Tibial artery (tissue), 4 donors: ENCODE data around the gene NEDD4L.

Source experiments
- DNase-seq, 2 donors: peaks; one replicate each; pipeline ENCODE4 v3.0.0-alpha.2; 2019
- H3K27ac ChIP-seq, 2 donors: fragments of 200-600 bp; sonication (generic) in 1 of 2; 1 replicate in 1 of 2; 2 replicates in 1 of 2; pipeline ENCODE4 v1.5.1; 2018 to 2019; ENCODE audit warnings: mild to moderate bottlenecking in 1 of 2
- H3K27me3 ChIP-seq, 2 donors: fragments of 200-600 bp; sonication (generic) in 1 of 2; one replicate each; pipeline versions ENCODE4 v1.5.1 to v1.6.0; 2016 to 2019
- H3K36me3 ChIP-seq, 3 donors: fragments of 200-600 bp; sonication (generic) in 2 of 3; one replicate each; pipeline ENCODE4 v1.5.1; 2016 to 2019; ENCODE audit warnings: mild to moderate bottlenecking in 2 of 3
- H3K4me1 ChIP-seq, 4 donors: fragments of 200-600 bp; sonication (generic) in 2 of 4; 1 replicate in 3 of 4; 2 replicates in 1 of 4; pipeline ENCODE4 v1.5.1; 2016 to 2019
- H3K4me3 ChIP-seq, 2 donors: fragments of 200-600 bp; sonication (generic) in 1 of 2; 1 replicate in 1 of 2; 2 replicates in 1 of 2; pipeline ENCODE4 v1.5.1; 2018 to 2019; ENCODE audit warnings: mild to moderate bottlenecking in 2 of 2
- H3K9me3 ChIP-seq, 3 donors: fragments of 200-600 bp; sonication (generic) in 1 of 3; one replicate each; pipeline ENCODE4 v1.5.1; 2016 to 2019
- intact Hi-C: fragments of 100-400 bp; cut with DNase I; formaldehyde crosslinking; loops from one replicate; pipeline ENCODE4 v1.15.0; 2023; ENCODE audit warnings: low total_unique reads
- TF ChIP-seq, protein P1 (sequence below), 2 experiments: fragments of 200-600 bp in 1 of 2; fragments of 450-650 bp in 1 of 2; IDR thresholded peaks; one replicate each; pipeline ENCODE4 v1.5.1; 2017 to 2019; ENCODE audit warnings: antibody characterized with exemption in 2 of 2, mild to moderate bottlenecking in 1 of 2, moderate library complexity in 1 of 2

NEDD4L gene

DNA sequence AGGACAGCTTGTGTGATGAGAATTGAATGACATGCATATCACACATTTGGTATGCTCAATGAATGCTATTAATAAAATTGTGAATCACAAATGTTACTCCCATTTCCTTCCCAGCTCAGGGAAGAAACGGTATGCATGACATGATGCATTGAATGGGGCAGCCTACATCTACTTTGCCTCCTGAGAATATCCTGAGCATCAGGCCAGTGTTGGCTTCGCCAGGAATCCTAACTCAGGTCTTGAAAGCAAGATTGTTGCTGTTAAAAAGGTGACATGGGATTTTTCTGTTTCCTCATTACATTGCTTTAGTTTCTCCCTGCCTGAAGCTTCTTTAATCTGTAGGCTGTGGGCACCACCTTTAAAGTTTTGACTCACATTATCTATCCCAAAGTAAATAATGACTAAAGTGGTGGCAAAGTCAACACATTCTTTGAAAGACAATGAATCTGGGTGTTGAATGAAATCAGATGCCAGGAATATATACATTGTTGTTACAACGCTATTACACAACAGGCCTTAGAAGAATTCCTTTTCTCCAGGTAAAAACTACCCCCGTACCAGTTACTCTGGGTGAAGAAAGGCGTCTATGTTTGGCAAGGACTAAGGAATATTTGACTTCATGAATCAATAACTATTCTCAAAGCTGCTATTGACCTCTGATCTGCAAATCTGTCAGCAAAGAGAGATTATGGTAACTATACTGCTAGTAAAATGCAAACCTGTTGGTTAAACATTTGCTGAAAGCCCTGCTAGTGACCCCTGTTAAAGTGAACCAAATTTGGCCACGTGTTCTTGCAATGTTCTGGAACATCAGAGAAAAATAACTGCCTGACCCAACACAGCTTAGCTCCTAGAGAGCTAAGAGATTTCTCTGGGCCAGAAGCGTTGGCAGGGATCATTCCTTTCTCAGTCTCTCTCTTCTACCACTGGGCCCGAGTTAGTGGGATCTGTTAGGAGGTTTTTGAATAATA, 30.5 kb upstream of the NEDD4L start:
- H3K4me3 ChIP-seq, result no peak overlapping the region
- TF ChIP-seq, protein P1, sequence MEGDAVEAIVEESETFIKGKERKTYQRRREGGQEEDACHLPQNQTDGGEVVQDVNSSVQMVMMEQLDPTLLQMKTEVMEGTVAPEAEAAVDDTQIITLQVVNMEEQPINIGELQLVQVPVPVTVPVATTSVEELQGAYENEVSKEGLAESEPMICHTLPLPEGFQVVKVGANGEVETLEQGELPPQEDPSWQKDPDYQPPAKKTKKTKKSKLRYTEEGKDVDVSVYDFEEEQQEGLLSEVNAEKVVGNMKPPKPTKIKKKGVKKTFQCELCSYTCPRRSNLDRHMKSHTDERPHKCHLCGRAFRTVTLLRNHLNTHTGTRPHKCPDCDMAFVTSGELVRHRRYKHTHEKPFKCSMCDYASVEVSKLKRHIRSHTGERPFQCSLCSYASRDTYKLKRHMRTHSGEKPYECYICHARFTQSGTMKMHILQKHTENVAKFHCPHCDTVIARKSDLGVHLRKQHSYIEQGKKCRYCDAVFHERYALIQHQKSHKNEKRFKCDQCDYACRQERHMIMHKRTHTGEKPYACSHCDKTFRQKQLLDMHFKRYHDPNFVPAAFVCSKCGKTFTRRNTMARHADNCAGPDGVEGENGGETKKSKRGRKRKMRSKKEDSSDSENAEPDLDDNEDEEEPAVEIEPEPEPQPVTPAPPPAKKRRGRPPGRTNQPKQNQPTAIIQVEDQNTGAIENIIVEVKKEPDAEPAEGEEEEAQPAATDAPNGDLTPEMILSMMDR (IDR thresholded peaks at IDR 0.05), result no peak
- intact Hi-C loops, result no loop called here
- H3K27ac ChIP-seq, result no peak overlapping the region
- no peaks in the 10 kb centered on the region for H3K9me3 ChIP-seq
- no peaks in the 10 kb centered on the region for H3K4me1 ChIP-seq
- DNase-seq, result no peak
- no peaks in the 10 kb centered on the region for H3K27me3 ChIP-seq
- H3K36me3 ChIP-seq, result no peaks in the 10 kb centered on the region

DNA sequence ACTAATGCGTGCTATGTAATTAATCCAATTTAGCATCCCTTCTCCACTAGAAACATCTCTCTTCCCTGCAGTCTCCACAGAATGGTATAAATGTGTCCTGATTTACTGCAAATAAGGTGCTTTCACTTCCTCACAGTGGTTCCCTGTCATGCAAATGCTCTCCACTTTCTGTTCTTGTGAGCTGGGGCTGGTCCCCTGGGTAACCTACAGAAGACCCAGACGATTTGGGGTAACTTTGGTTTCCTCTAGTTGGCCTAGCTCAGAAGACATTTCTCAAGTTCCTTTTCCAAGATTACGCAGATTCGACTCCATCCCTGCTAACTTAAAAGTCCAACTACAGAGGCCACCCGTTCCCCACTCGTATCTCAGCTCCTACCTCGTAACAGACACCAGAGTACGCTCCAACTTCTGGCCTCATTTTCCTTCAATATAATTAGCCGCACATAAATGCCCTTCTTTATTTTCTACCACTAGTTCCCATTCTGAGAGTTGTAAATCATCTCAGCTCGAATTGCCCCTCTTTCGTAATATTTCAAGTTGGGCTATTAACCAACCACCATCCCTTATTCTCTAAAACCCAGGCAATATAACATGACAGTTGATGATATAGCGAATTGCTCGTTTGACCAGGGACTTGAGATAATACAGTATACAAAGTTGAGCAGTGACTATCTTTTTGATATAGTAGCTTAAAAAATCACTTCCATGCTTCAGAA, 28.8 kb upstream of the NEDD4L start:
- no peak overlapping the region for H3K4me3 ChIP-seq
- intact Hi-C loops, result no loop called here
- no peak for DNase-seq
- TF ChIP-seq, protein P1 (IDR thresholded peaks at IDR 0.05), result no peak
- H3K27me3 ChIP-seq, result no peaks in the 10 kb centered on the region
- H3K27ac ChIP-seq, result no peak overlapping the region
- H3K36me3 ChIP-seq, result no peaks in the 10 kb centered on the region
- H3K9me3 ChIP-seq, result no peaks in the 10 kb centered on the region
- no peaks in the 10 kb centered on the region for H3K4me1 ChIP-seq

DNA sequence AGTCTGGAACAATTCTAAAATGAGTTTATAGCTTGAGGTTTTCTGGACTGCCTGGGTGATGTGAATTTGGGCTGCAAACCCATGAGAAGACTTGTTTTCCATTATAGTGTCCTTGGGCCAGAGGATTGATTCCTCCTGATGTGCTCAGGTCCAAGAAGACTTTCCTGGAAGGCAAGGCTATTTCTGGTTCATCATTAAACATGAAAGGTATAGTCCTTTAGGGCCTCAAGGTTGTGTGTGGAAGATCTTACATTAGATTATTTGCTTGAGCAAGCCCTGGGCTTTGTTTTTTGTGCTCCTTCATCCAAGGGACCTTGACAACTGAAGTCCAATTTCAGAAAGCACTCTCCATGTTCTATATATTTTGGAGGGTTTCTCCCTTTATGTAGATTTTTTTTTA, 26.8 kb upstream of the NEDD4L start:
- Histone ChIP-seq H3K9me3 (no peaks in the 10 kb centered on the region), H3K4me1 (no peaks in the 10 kb centered on the region), H3K4me3 (no peak overlapping the region), H3K27me3 (no peaks in the 10 kb centered on the region), H3K36me3 (no peaks in the 10 kb centered on the region), H3K27ac (no peak overlapping the region)
- no peak for DNase-seq
- intact Hi-C loops, result no loop called here
- TF ChIP-seq, protein P1 (IDR thresholded peaks at IDR 0.05), result no peak

DNA sequence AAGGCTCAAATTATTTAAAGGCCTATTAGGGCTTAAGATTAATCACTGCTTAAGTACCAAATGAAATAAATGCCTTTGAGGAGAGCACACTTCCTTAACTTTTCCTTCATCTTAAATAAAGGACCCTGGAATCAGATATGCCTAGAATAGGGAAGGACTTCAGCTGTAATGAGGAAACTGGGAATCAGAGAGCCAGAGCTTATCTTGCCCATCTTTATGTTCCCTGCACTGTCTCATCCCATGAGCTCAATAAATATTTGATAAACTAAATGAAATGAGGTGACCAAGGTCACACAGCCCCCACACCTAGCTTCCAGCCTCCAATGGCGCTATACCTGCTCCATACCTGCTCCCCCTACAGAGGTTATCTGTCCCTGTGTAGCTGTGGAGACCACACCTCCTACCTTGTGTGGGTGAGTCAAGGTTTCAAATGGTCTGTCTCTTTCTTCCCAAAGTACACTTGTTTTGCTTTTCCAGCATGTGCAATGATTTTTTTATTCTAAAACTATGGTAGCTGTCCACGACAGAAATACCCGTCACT, 23.4 kb upstream of the NEDD4L start:
- H3K27me3 ChIP-seq, result no peaks in the 10 kb centered on the region
- DNase-seq, result no peak
- no peaks in the 10 kb centered on the region for H3K9me3 ChIP-seq
- H3K4me3 ChIP-seq, result no peak overlapping the region
- TF ChIP-seq, protein P1 (IDR thresholded peaks at IDR 0.05), result no peak
- H3K27ac ChIP-seq, result no peak overlapping the region
- intact Hi-C loops, result no loop called here
- no peaks in the 10 kb centered on the region for H3K4me1 ChIP-seq
- no peaks in the 10 kb centered on the region for H3K36me3 ChIP-seq

DNA sequence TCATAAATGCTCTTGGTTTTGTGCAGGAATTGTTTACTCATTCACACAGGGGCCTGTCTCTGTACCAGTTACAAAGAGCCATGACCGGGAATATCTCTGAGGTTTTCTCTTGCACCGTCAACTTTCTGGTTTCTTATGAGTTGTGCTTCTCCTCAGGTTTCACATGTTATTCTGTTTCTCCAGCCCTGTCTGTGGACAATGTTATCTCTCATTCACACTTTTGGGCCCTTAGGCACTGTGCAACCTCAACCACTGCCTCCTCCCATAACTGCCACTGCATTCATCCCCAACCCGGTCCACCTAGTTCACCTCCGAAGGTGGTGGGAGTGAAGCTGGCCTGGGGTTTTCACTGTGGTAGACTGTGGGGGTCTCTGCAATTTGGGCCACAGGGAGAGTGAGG, 22.5 kb upstream of the NEDD4L start:
- TF ChIP-seq, protein P1 (IDR thresholded peaks at IDR 0.05), result no peak
- no peak for DNase-seq

More for the DNA sequence above, 22.5 kb upstream of the NEDD4L start:
- no peaks in the 10 kb centered on the region for H3K27me3 ChIP-seq
- no peaks in the 10 kb centered on the region for H3K9me3 ChIP-seq
- no peaks in the 10 kb centered on the region for H3K4me1 ChIP-seq
- H3K27ac ChIP-seq, result no peak overlapping the region
- no peaks in the 10 kb centered on the region for H3K36me3 ChIP-seq
- intact Hi-C loops, result no loop called here
- no peak overlapping the region for H3K4me3 ChIP-seq
